Measurements from ENCODE around the gene MMP11. TPM values are rescaled to one million over a fixed set of nuclear protein-coding genes. Genes with fewer than 3 reads are reported as not detected.

Gene MMP11
- total RNA-seq, 1 donor from 2014 or later = 12.2 TPM

- no peak overlapping the region for H3K27ac ChIP-seq (ENCODE audit: low read depth, low read length)
- TF ChIP-seq CTCF (IDR thresholded peaks at IDR 0.05; ENCODE audit: insufficient read depth, low read depth, low read length) = no peak
- no peak for TF ChIP-seq EZH2 (IDR thresholded peaks at IDR 0.05; ENCODE audit: insufficient read depth, low read length)
- H3K9me3 ChIP-seq (ENCODE audit: insufficient read depth, low read depth, low read length) = no peaks in the 10 kb centered on the region
- Mint-ChIP-seq H3K4me3 (ENCODE audit: unreplicated experiment) (no peak overlapping the region), H3K27me3 (ENCODE audit: low read depth, unreplicated experiment) (no peaks in the 10 kb centered on the region), H3K4me1 (ENCODE audit: low read depth, unreplicated experiment) (peaks cover 9% of the 10 kb centered on the region), H3K27ac (ENCODE audit: unreplicated experiment) (no peak overlapping the region), H3K9me3 (ENCODE audit: unreplicated experiment) (no peaks in the 10 kb centered on the region), H3K36me3 (ENCODE audit: low read depth, unreplicated experiment) (peaks cover 4% of the 10 kb centered on the region)
- FAIRE-seq (no peak), DNase-seq (ENCODE audit: low read depth) (no peak)
- H3K27me3 ChIP-seq (ENCODE audit: insufficient read depth, low read length) = no peaks in the 10 kb centered on the region
- peaks cover 23% of the 10 kb centered on the region for H3K36me3 ChIP-seq (ENCODE audit: insufficient read depth, low read length)
- H3K4me2 ChIP-seq (ENCODE audit: low read length) = no peak overlapping the region
- H3K79me2 ChIP-seq (ENCODE audit: insufficient read depth, low read length) = peaks cover 63% of the 10 kb centered on the region
- H2AFZ ChIP-seq (ENCODE audit: low read depth, low read length) = no peak overlapping the region
- H4K20me1 ChIP-seq (ENCODE audit: insufficient read depth, low read length) = peaks cover 73% of the 10 kb centered on the region
- H3K4me3 ChIP-seq (ENCODE audit: insufficient read depth, low read depth, low read length) = no peak overlapping the region
- no peak overlapping the region for H3K9ac ChIP-seq (ENCODE audit: low read length)
- H3K4me1 ChIP-seq (ENCODE audit: insufficient read depth, low read length) = peaks cover 3% of the 10 kb centered on the region
Measured at GRCh38 chr22:23791738-23792645, 19.3 kb downstream of the MMP11 start.

- Mint-ChIP-seq H3K4me1 (ENCODE audit: low read depth, unreplicated experiment) (peaks cover 6% of the 10 kb centered on the region), H3K27me3 (ENCODE audit: low read depth, unreplicated experiment) (no peaks in the 10 kb centered on the region), H3K27ac (ENCODE audit: unreplicated experiment) (no peak overlapping the region), H3K9me3 (ENCODE audit: unreplicated experiment) (no peaks in the 10 kb centered on the region), H3K36me3 (ENCODE audit: low read depth, unreplicated experiment) (peaks cover 5% of the 10 kb centered on the region), H3K4me3 (ENCODE audit: unreplicated experiment) (no peak overlapping the region)
- DNase-seq (ENCODE audit: low read depth) (no peak), FAIRE-seq (no peak)
- Histone ChIP-seq H4K20me1 (ENCODE audit: insufficient read depth, low read length) (peaks cover 63% of the 10 kb centered on the region), H3K79me2 (ENCODE audit: insufficient read depth, low read length) (peaks cover 57% of the 10 kb centered on the region), H3K9me3 (ENCODE audit: insufficient read depth, low read depth, low read length) (no peaks in the 10 kb centered on the region), H3K4me2 (ENCODE audit: low read length) (no peak overlapping the region), H3K9ac (ENCODE audit: low read length) (no peak overlapping the region), H3K4me1 (ENCODE audit: insufficient read depth, low read length) (no peaks in the 10 kb centered on the region), H3K27me3 (ENCODE audit: insufficient read depth, low read length) (no peaks in the 10 kb centered on the region), H3K36me3 (ENCODE audit: insufficient read depth, low read length) (peaks cover 23% of the 10 kb centered on the region), H2AFZ (ENCODE audit: low read depth, low read length) (no peak overlapping the region), H3K27ac (ENCODE audit: low read depth, low read length) (no peak overlapping the region), H3K4me3 (ENCODE audit: insufficient read depth, low read depth, low read length) (no peak overlapping the region)
- no peak for TF ChIP-seq EZH2 (IDR thresholded peaks at IDR 0.05; ENCODE audit: insufficient read depth, low read length)
- no peak for TF ChIP-seq CTCF (IDR thresholded peaks at IDR 0.05; ENCODE audit: insufficient read depth, low read depth, low read length)
Measured at GRCh38 chr22:23793326-23793725, 20.7 kb downstream of the MMP11 start.

GRCh38 chr22:23796461-23796860, 23.8 kb downstream of the MMP11 start:
- peaks cover 33% of the 10 kb centered on the region for H3K36me3 ChIP-seq (ENCODE audit: insufficient read depth, low read length)
- DNase-seq (ENCODE audit: low read depth) (no peak), FAIRE-seq (no peak)

More at GRCh38 chr22:23796461-23796860, 23.8 kb downstream of the MMP11 start:
- Mint-ChIP-seq H3K4me3 (ENCODE audit: unreplicated experiment) (no peak overlapping the region), H3K4me1 (ENCODE audit: low read depth, unreplicated experiment) (no peaks in the 10 kb centered on the region), H3K9me3 (ENCODE audit: unreplicated experiment) (no peaks in the 10 kb centered on the region), H3K27ac (ENCODE audit: unreplicated experiment) (no peak overlapping the region), H3K36me3 (ENCODE audit: low read depth, unreplicated experiment) (peaks cover 15% of the 10 kb centered on the region), H3K27me3 (ENCODE audit: low read depth, unreplicated experiment) (no peaks in the 10 kb centered on the region)
- Histone ChIP-seq H3K27me3 (ENCODE audit: insufficient read depth, low read length) (no peaks in the 10 kb centered on the region), H3K4me3 (ENCODE audit: insufficient read depth, low read depth, low read length) (no peak overlapping the region), H3K9ac (ENCODE audit: low read length) (no peak overlapping the region), H3K27ac (ENCODE audit: low read depth, low read length) (no peak overlapping the region), H3K4me1 (ENCODE audit: insufficient read depth, low read length) (no peaks in the 10 kb centered on the region), H3K79me2 (ENCODE audit: insufficient read depth, low read length) (peaks cover 26% of the 10 kb centered on the region), H4K20me1 (ENCODE audit: insufficient read depth, low read length) (peaks cover 37% of the 10 kb centered on the region), H3K9me3 (ENCODE audit: insufficient read depth, low read depth, low read length) (no peaks in the 10 kb centered on the region), H3K4me2 (ENCODE audit: low read length) (no peak overlapping the region), H2AFZ (ENCODE audit: low read depth, low read length) (no peak overlapping the region)
- TF ChIP-seq EZH2 (IDR thresholded peaks at IDR 0.05; ENCODE audit: insufficient read depth, low read length) (no peak), CTCF (IDR thresholded peaks at IDR 0.05; ENCODE audit: insufficient read depth, low read depth, low read length) (no peak)

Measured in astrocyte (in vitro differentiated cells and primary cell).